GM19099 (cell line): Measurements from ENCODE around the gene TRAPPC10.

ENCODE experiments used
- POLR2A ChIP-seq: IDR thresholded peaks from 3 replicates; pipeline ENCODE4 v1.6.1; 2011; ENCODE audit warnings: low read depth; ENCODE audit not compliant: insufficient read length; ENCODE audit errors: extremely low read depth

TRAPPC10 gene

GRCh38 chr21:44058652-44058964 lies 46.5 kb downstream of the TRAPPC10 start:
- TF ChIP-seq POLR2A: no peak

GRCh38 chr21:44058981-44059380 lies 46.9 kb downstream of the TRAPPC10 start:
- no peak for TF ChIP-seq POLR2A

- TF ChIP-seq POLR2A: no peak
Observed at GRCh38 chr21:44059710-44060109, 47.6 kb downstream of the TRAPPC10 start.

GRCh38 chr21:44062380-44062779 lies 50.3 kb downstream of the TRAPPC10 start:
- no peak for TF ChIP-seq POLR2A

- TF ChIP-seq POLR2A: no peak
Observed at GRCh38 chr21:44063151-44063912, 51.2 kb downstream of the TRAPPC10 start.

GRCh38 chr21:44064852-44065403 lies 52.8 kb downstream of the TRAPPC10 start:
- TF ChIP-seq POLR2A: no peak

- TF ChIP-seq POLR2A: no peak
Observed at GRCh38 chr21:44065428-44065827, 53.3 kb downstream of the TRAPPC10 start.

- no peak for TF ChIP-seq POLR2A
Observed at GRCh38 chr21:44066116-44066515, 54.0 kb downstream of the TRAPPC10 start.

GRCh38 chr21:44067011-44067839 lies 55.1 kb downstream of the TRAPPC10 start:
- TF ChIP-seq POLR2A: no peak

GRCh38 chr21:44070391-44070790 lies 58.3 kb downstream of the TRAPPC10 start:
- TF ChIP-seq POLR2A: no peak

GRCh38 chr21:44071359-44072104 lies 59.4 kb downstream of the TRAPPC10 start:
- no peak for TF ChIP-seq POLR2A

GRCh38 chr21:44072111-44072510 lies 60.0 kb downstream of the TRAPPC10 start:
- no peak for TF ChIP-seq POLR2A

GRCh38 chr21:44074315-44074958 lies 62.3 kb downstream of the TRAPPC10 start:
- TF ChIP-seq POLR2A: no peak

- no peak for TF ChIP-seq POLR2A
Observed at GRCh38 chr21:44076316-44076715, 64.2 kb downstream of the TRAPPC10 start.
